HG02588 (cell line): ENCODE results near the gene PSAPL1.
"Not testable (repeated sequence)": the region's sequence is repeated elsewhere in the genome, so short reads cannot be mapped to it uniquely, and the experiment has no call there.

Experiments used
- ATAC-seq: cut with Tn5 transposase; IDR thresholded peaks from one replicate; pipeline ENCODE4 v1.9.1; 2021; ENCODE audit warnings: mild to moderate bottlenecking, moderate library complexity; ENCODE audit not compliant: unreplicated experiment

Gene PSAPL1

GRCh38 chr4:7460566-7460965 is 25.8 kb upstream of the PSAPL1 start:
- ATAC-seq, result no peak

DNA sequence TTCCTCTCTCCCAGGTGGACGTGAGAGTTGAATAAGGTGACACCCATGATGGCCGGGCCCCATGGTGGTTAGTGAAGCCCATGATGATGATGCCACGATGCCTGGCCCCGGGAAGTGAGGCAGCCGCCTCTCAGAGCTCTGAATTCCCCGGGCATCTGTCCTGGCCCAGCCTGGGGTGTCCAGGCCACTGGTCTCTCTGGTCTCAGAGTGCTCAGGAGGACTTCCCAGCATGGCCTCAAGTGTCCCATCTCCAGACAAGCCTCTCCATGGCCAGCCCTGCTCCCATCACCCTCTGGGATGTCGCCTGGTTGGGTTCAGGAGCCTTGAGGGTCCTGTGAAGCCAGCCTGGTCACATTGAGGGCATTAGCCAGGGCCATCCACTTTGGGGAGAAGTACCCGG is 24.7 kb upstream of the PSAPL1 start:
- no peak for ATAC-seq

GRCh38 chr4:7458477-7458876 is 23.7 kb upstream of the PSAPL1 start:
- ATAC-seq, result no peak

DNA sequence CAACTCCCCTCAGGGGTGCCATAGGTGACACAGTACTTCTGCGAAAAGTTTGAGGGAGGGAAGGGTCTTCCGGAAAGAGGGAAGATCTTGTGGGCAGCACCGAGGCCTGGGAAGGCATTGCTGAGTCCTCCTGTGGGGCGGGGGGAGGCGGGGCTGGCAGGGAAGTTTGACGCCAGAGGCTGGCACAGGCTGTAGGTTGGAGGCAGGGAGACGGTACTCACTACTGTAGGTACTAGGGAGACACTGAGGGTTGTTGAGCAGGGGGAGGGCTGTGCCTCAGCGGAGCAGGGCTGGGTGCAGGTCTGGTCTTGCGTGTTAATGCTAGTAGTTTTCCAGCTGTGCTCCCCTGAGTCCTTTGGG is 23.3 kb upstream of the PSAPL1 start:
- no peak for ATAC-seq

- no peak for ATAC-seq
These were observed 22.7 kb upstream of the PSAPL1 start for GRCh38 chr4:7457201-7458065.

DNA sequence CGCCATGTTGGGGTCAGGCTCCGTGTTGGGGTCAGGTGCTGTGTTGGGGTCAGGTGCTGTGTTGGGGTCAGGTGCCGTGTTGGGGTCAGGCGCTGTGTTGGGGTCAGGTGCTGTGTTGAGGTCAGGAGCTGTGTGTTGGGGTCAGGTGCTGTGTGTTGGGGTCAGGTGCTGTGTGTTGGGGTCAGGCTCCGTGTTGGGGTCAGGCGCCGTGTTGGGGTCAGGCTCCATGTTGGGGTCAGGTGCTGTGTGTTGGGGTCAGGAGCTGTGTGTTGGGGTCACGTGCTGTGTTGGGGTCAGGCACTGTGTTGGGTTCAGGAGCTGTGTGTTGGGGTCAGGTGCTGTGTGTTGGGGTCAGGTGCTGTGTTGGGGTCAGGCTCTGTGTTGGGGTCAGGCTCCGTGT is 18.1 kb upstream of the PSAPL1 start:
- ATAC-seq, result not testable (repeated sequence)

GRCh38 chr4:7451800-7452199 is 17.1 kb upstream of the PSAPL1 start:
- no peak for ATAC-seq

DNA sequence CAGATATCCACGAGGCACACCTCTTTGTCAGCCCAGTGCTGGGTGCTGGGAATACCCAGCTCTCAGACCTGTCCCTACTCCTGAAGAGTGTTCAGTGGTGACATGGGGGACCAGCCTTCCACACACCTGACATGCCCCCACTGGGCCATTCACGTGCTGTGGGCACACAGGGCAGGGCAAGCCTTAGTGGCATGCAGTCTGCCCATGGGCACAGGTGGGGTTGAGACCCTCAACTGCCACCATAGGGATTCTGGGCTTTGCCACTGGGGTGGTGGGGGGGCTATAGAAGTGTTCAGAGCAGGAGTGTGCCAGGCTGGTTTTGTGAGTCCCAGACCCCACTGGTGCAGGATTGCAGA is 16.7 kb upstream of the PSAPL1 start:
- ATAC-seq, result no peak

DNA sequence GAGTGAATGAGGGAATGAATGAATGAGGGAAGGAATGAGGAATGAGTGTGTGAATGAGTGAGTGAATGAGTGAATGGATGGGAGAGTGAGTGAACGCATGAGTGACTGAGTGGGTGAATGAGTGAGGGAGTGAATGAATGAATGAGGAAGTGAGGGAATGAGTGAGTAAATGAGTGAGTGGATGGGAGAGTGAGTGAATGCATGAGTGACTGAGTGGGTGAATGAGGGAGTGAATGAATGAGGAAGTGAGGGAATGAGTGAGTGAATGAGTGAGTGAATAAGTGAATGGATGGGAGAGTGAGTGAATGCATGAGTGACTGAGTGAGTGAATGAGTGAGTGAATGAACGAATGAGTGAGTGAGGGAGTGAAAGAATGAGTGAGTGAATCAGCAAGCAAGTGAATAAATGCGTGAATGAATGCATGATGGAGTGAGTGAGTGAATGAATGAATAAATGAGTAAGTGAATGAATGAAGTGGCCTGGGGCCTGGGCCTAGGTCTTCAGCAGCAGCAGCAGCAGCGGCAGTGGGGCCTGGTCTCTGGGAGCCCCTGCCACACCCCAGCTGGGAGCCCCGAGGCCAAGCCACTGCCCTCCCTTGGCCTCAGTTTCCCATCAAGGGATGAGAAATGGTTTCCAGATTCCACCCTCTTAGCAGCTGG is 16.2 kb upstream of the PSAPL1 start:
- no peak for ATAC-seq

DNA sequence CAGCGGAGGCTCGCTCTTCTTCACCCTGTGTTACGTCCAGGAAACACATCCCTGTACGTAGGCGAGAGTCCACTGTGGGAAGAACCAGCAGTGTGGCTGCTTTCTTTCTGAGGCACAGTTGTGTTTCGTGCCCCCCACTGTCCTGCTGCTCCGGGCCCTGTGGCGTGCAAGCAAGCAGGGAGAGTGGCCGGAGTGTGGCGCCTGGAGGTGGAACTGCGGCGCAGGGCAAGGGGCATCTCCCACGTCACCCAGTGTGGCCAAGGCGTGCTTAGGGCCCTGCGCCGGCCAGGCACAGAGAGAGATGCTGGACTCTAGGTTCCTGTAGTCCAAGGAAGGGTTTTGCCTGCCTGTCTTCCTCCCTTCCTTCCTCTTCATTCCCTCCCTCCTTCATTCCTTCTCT is 13.3 kb upstream of the PSAPL1 start:
- ATAC-seq, result no peak

DNA sequence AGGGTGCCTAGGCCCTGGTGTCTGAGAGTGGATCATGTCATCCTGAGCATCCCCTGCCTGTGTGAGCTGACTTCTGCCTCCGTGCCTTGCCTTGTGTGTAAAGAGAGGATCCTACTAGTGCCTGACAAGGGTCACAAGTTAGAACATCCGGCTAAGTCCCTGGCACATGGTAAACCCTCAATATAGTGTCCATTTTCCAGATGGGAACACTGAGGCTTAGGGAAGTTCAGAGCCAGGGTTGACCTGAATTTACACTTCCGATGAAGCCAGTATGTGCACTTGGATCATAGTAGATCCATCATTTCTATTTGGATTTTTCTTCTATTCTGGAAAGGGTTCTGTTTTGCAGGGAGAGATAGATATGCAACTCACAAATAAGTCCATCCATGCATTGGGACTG is 12.5 kb upstream of the PSAPL1 start:
- no peak for ATAC-seq

DNA sequence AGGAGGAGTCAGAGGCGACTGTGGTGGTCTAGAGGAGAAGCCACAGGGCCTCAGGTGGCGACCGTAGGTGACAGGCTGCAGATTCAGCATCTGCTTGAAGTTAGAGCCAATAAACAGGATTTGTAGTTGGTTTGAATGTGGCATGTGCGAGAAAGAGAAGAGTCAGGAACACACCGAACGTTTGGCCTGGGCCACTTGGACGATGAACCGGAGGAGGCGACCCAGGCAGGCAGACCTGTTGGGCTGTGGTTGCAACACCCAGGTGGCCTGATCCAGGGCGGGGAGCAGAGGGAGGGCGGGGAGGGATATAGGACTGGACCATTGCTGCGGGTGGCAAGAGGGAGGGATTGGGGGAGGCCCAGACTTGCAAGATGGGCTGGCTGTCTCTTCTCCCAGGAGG is 10.0 kb upstream of the PSAPL1 start:
- ATAC-seq, result no peak

- ATAC-seq, result no peak
These were observed 9.6 kb upstream of the PSAPL1 start for GRCh38 chr4:7444314-7444713.

DNA sequence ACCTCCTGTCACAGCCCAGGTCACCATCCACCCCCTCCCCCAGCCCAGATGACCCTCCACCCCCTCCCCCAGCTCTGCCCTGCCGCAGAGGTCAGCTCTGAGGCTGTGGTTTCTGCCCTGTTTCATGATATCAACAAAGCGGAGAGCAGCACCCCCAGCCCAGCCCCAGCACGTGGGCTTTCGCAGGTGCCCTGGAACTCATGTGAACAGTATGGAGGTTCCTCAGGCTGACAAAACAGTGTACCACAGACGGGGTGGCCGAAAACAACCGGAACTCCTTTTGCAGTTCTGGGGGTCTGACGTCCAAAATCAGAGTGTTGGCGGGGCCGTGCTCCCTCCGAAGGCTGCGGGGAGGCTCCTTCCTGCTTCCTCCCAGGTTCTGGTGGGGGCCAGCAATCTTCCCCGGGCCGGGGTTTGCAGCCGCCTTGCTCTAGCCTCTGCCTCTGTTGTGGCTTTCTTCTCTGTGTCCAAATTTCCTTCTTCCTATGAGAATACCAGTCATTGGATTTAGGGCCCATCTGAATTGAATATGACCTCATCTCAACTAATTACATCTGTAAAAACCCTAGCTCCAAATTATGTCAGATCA is 7.9 kb upstream of the PSAPL1 start:
- ATAC-seq, result no peak

DNA sequence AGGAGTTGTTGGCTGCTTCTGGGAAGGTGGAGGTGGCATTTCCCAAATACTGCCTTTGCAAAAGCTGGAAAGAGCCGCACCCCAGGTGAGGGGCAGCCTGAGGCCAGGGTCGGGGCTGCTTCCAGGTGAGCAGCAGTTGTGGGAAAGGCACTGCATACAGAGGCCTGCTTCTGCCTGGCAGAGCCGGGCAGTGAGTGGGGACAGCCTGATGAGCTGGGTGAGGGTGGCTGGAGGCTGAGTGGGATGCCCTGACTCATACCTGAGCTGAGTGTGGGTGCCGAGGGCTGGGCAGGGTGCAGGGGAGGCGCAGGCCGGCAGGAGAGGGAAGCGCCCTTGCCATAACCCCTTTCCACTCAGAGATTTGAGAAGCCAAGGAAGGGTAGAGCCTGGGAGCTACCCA is 6.5 kb upstream of the PSAPL1 start:
- no peak for ATAC-seq

DNA sequence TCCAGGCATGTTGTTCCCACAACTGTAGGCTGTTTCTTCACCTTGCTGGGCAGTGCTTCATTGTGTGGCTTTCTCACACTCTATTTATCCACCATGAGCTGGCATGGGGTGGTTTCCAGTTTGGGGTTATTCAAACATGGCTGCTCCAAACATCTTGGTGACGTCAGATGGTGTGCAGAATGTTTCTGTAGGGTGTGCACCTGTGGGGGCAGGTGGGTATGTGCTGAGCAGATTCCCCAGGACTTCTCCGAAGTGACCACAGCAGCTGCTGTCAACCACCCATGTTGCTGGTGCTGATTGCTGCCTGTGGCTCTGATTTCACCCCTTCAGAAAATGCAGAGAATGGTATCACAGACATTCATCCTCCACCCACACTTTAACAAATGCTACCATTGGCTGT is 5.0 kb upstream of the PSAPL1 start:
- ATAC-seq, result no peak

- ATAC-seq, result no peak
These were observed 1.5 kb upstream of the PSAPL1 start for GRCh38 chr4:7436256-7436655.

DNA sequence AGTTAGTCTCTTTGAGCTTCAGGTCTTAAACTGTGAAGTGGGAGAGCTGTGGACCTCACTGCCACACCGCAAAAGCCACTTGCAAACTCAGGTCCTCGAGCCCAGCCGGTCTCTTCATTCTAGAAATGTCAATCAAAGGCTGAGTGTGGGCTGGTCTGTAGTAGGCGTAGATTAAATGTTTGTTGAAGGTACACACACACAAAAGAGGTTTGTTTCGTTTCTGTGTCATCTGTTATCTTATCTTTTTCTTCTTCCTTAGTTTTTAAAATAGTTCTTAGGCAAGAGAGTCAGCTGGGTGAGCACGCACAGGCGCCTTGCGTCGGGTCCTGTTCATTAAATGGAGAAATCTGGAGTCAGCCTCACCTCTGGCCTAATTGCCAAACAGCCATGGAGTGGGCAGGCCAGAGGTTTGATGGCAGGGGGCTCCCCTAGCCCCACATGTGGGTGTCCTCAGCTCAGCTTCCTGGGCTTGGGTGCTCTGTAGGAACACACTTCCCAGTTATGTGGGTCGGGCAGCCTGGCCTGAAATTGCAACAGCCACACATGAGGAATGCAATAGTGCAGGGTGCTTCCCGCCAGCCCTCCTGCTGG is 836 bp upstream of the PSAPL1 start:
- ATAC-seq, result no peak

DNA sequence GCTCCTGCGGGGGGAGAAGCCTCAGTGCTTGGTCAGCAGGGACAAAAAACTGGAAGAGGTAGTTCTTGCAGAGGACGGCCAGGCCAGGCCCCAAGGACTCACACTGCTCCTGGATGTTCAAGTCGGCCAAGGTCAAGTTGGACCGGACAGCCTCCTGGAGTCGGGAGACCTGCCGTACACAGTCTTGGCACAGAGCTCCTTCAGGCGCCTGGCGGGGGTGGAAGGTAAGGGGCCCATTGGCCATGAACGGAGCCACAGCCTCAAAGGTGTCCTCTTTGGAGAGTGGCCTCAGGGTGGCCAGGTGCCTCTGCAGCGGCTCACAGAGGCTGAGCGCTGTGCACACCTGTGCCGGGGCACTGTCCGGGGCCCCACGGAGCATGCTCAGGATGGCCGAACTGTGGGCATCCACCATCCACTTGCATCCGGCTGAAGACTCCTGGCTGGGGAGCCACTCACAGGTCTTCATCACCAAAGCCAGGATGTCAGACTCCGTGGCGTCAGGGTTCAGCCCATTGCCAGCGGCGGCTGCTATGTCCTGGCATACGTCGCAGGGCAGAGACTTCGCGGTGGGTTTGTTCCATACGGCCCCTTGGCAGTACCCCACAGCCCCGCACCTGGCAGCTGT is 477 bp downstream of the PSAPL1 start:
- ATAC-seq, result no peak

DNA sequence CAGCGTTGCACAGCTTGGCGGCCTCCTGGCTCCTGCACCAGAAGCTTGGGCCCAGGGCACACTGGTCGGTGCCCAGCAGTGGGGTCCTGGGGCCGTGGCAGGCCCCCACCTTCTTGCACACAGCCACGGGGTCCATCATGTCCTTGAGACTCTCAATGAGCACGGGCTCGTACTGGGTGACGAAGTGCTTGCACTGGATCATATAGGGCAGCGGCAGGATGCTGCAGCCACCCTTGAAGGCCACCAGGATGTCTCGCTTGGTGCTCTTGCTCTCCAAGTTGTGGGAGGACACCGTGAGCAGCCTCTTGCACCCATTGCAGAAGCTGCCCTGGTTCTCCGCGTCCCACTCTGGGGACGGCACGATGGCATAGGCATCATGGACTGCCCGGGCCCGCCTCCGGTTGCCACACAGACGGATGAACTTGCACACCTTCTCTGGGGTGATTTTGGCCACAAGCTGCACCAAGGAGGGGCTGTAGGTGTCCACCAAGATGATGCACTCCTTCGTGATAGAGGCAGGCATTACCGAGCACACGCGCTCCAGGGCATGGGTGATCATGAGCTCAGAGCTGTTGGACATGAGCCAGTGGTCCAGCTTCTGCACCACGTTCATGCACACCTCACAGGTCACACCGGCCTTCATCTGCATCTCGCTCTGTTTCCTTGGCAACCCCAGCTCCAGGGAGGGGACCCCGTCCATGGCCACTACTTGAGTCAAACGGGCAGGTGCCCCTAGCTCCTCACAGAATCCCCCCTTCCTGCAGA is 1.2 kb downstream of the PSAPL1 start:
- no peak for ATAC-seq
